ENCODE data around the gene MANEA. TPM values are rescaled to one million over a fixed set of nuclear protein-coding genes. Genes with fewer than 3 reads are reported as not detected.

Gene MANEA
- total and polyA plus RNA-seq, 2 donors (not counting 3 experiments of a cell fraction or from before 2014, with no cell fraction given), result 5.2 to 18.5 TPM

GRCh38 chr6:95572098-95572497 lies 5.2 kb upstream of the MANEA start:
- DNase-seq (ENCODE audit: low read depth, low spot score) (peak; percentile 11), FAIRE-seq (no peak)
- H2AFZ ChIP-seq (ENCODE audit: low read depth, low read length), result no peak overlapping the region
- peaks cover 26% of the 10 kb centered on the region for H3K79me2 ChIP-seq (ENCODE audit: control insufficient read depth, insufficient read depth, low read length)
- dilution Hi-C loops (cut with MboI; ENCODE audit: extremely low pct_ligation_motif_present, low sequenced_read_pairs) (no loop called here), intact Hi-C loops (cut with micrococcal nuclease) (no loop called here)
- peak; percentile 27 for TF ChIP-seq POLR2AphosphoS5 (IDR thresholded peaks at IDR 0.05; ENCODE audit: insufficient read depth, low read depth, low read length)
- TF ChIP-seq GATA2 (IDR thresholded peaks at IDR 0.05; ENCODE audit: insufficient read depth, insufficient read length, low read depth, low read length), result peak; percentile 27
- peak; percentile 41 for TF ChIP-seq FOS (IDR thresholded peaks at IDR 0.05; ENCODE audit: borderline replicate concordance, insufficient read depth, low read length)
- TF ChIP-seq POLR2A (IDR thresholded peaks at IDR 0.05; ENCODE audit: low read depth, low read length), result no peak
- H3K4me2 ChIP-seq (ENCODE audit: insufficient read depth, low read length), result peak overlapping the region; percentile 12
- no peaks in the 10 kb centered on the region for H3K27me3 ChIP-seq (ENCODE audit: control insufficient read depth in 2 of 2, insufficient read depth in 2 of 2, low read length in 2 of 2)
- CTCF ChIA-PET, result no interaction called here
- H3K27ac ChIP-seq (ENCODE audit: insufficient read depth, low read depth, low read length), result no peak overlapping the region
- no peaks in the 10 kb centered on the region for H4K20me1 ChIP-seq (replicated peaks; ENCODE audit: control insufficient read depth, extremely low read depth, insufficient read depth, low read length)
- H3K9ac ChIP-seq (replicated peaks; ENCODE audit: extremely low read depth, insufficient read depth, low read length), result no peak overlapping the region
- H3K9me3 ChIP-seq (replicated peaks; ENCODE audit: control insufficient read depth, insufficient read depth, low read length), result no peaks in the 10 kb centered on the region
- BruUV-seq (replicated peaks), result no TSS peak
- no peak overlapping the region for H3K4me3 ChIP-seq (replicated peaks in 1 of 3; ENCODE audit: insufficient read depth in 1 of 3, low read depth in 1 of 3, low read length in 3 of 3)
- POLR2A ChIA-PET, result no interaction called here
- H3K36me3 ChIP-seq (ENCODE audit: control insufficient read depth in 2 of 2, extremely low read depth in 1 of 2, insufficient read depth in 2 of 2, low read length in 2 of 2), result no peaks in the 10 kb centered on the region
- no peaks in the 10 kb centered on the region for H3K9me1 ChIP-seq (replicated peaks; ENCODE audit: control insufficient read depth, extremely low read depth, insufficient read depth, low read length)
- H3K4me1 ChIP-seq (ENCODE audit: control insufficient read depth, extremely low read depth, insufficient read depth, low read length), result peaks cover 31% of the 10 kb centered on the region

GRCh38 chr6:95574811-95575210 lies 2.5 kb upstream of the MANEA start:
- Histone ChIP-seq H3K79me2 (ENCODE audit: control insufficient read depth, insufficient read depth, low read length) (peaks cover 34% of the 10 kb centered on the region), H3K4me3 (replicated peaks in 1 of 3; ENCODE audit: insufficient read depth in 1 of 3, low read depth in 1 of 3, low read length in 3 of 3) (no peak overlapping the region), H3K4me1 (ENCODE audit: control insufficient read depth, extremely low read depth, insufficient read depth, low read length) (peaks cover 41% of the 10 kb centered on the region), H3K4me2 (ENCODE audit: insufficient read depth, low read length) (peak overlapping the region; percentile 98), H3K9me1 (replicated peaks; ENCODE audit: control insufficient read depth, extremely low read depth, insufficient read depth, low read length) (no peaks in the 10 kb centered on the region), H3K27me3 (ENCODE audit: control insufficient read depth in 2 of 2, insufficient read depth in 2 of 2, low read length in 2 of 2) (no peaks in the 10 kb centered on the region), H2AFZ (ENCODE audit: low read depth, low read length) (no peak overlapping the region), H3K36me3 (ENCODE audit: control insufficient read depth in 2 of 2, extremely low read depth in 1 of 2, insufficient read depth in 2 of 2, low read length in 2 of 2) (no peaks in the 10 kb centered on the region), H3K27ac (ENCODE audit: insufficient read depth, low read depth, low read length) (no peak overlapping the region), H4K20me1 (replicated peaks; ENCODE audit: control insufficient read depth, extremely low read depth, insufficient read depth, low read length) (no peaks in the 10 kb centered on the region), H3K9me3 (replicated peaks; ENCODE audit: control insufficient read depth, insufficient read depth, low read length) (no peaks in the 10 kb centered on the region), H3K9ac (replicated peaks; ENCODE audit: extremely low read depth, insufficient read depth, low read length) (no peak overlapping the region)
- DNase-seq (ENCODE audit: low read depth, low spot score) (no peak), FAIRE-seq (no peak)
- CTCF ChIA-PET, result no interaction called here
- BruUV-seq (replicated peaks), result no TSS peak
- POLR2A ChIA-PET, result no interaction called here
- dilution Hi-C loops (cut with MboI; ENCODE audit: extremely low pct_ligation_motif_present, low sequenced_read_pairs), result no loop called here
- intact Hi-C loops (cut with micrococcal nuclease), result no loop called here
- TF ChIP-seq POLR2AphosphoS5 (IDR thresholded peaks at IDR 0.05; ENCODE audit: insufficient read depth, low read depth, low read length) (no peak), FOS (IDR thresholded peaks at IDR 0.05; ENCODE audit: borderline replicate concordance, insufficient read depth, low read length) (no peak), MYC (IDR thresholded peaks at IDR 0.05; ENCODE audit: low read depth, low read length) (no peak), MAX (IDR thresholded peaks at IDR 0.05; ENCODE audit: insufficient read depth, insufficient read length) (no peak)
- TF ChIP-seq, protein P1, sequence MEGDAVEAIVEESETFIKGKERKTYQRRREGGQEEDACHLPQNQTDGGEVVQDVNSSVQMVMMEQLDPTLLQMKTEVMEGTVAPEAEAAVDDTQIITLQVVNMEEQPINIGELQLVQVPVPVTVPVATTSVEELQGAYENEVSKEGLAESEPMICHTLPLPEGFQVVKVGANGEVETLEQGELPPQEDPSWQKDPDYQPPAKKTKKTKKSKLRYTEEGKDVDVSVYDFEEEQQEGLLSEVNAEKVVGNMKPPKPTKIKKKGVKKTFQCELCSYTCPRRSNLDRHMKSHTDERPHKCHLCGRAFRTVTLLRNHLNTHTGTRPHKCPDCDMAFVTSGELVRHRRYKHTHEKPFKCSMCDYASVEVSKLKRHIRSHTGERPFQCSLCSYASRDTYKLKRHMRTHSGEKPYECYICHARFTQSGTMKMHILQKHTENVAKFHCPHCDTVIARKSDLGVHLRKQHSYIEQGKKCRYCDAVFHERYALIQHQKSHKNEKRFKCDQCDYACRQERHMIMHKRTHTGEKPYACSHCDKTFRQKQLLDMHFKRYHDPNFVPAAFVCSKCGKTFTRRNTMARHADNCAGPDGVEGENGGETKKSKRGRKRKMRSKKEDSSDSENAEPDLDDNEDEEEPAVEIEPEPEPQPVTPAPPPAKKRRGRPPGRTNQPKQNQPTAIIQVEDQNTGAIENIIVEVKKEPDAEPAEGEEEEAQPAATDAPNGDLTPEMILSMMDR (IDR thresholded peaks at IDR 0.05; ENCODE audit: extremely low read depth in 1 of 2, insufficient read depth in 1 of 2, low read depth in 1 of 2, low read length in 2 of 2), result no peak

All from endothelial cell of umbilical vein (primary cell).